Testis (tissue), 3 donors: ENCODE data around the gene RBM39. TPM values are rescaled to one million over a fixed set of nuclear protein-coding genes. Genes with fewer than 3 reads are reported as not detected.
"Not testable (repeated sequence)": the region's sequence is repeated elsewhere in the genome, so short reads cannot be mapped to it uniquely, and the experiment has no call there.

ENCODE experiments used
- DNase-seq: peaks from one replicate; pipeline ENCODE4 v3.0.0-alpha.2; 2019
- H3K27ac ChIP-seq, 2 donors: fragments of 200-600 bp; sonication (generic); one replicate each; pipeline ENCODE4 v1.5.1; 2019
- H3K27me3 ChIP-seq: fragments of 200-600 bp; sonication (generic); one replicate; pipeline ENCODE4 v1.5.1; 2019
- H3K36me3 ChIP-seq: fragments of 200-600 bp; sonication (generic); one replicate; pipeline ENCODE4 v1.5.1; 2017; ENCODE audit warnings: low read depth; ENCODE audit errors: missing control alignments
- H3K4me1 ChIP-seq: fragments of 200-600 bp; sonication (generic); one replicate; pipeline ENCODE4 v1.5.1; 2019
- H3K4me3 ChIP-seq, 2 donors: fragments of 200-600 bp; sonication (generic); one replicate each; pipeline ENCODE4 v1.5.1; 2017 to 2019
- H3K9me3 ChIP-seq: fragments of 200-600 bp; sonication (generic); one replicate; pipeline ENCODE4 v1.5.1; 2017
- CTCF ChIP-seq, 3 experiments: fragments of 450-650 bp in 2 of 3; fragments of 200-600 bp in 1 of 3; sonication (generic) in 1 of 3; IDR thresholded peaks; one replicate each; pipeline ENCODE4 v1.5.1; 2016 to 2019; ENCODE audit warnings: antibody characterized with exemption in 3 of 3, mild to moderate bottlenecking in 2 of 3, moderate library complexity in 1 of 3
- POLR2A ChIP-seq: fragments of 450-650 bp; IDR thresholded peaks from one replicate; pipeline ENCODE4 v1.6.1; 2017; ENCODE audit warnings: antibody characterized with exemption, mild to moderate bottlenecking, moderate library complexity
- WGBS, 2 donors: methylation state at CpG; one replicate each; pipeline ENCODE4 v1.1.5; 2018; 5-methylcytosine and 5-hydroxymethylcytosine counted together
- intact Hi-C: fragments of 100-400 bp; cut with DNase I; formaldehyde crosslinking; loops from one replicate; pipeline ENCODE4 v1.15.1; 2023; ENCODE audit warnings: low total_unique reads
- polyA plus RNA-seq: library from polyadenylated mRNA; stranded (reverse); fragments of 350-450 nt; fragmentation: Illumina TruSeq; extraction: RNeasy Lipid Tissue Mini Kit (QIAGEN cat#74804); gene quantifications from one replicate; pipeline ENCODE4 v1.2.3, GENCODE V29; 2014; ENCODE audit warnings: low read depth, low replicate concordance; ENCODE audit not compliant: insufficient read depth
- total RNA-seq, 2 donors: library from RNA; depleted of rRNA; stranded (reverse); fragments of >200 nt; gene quantifications; one replicate each; pipeline ENCODE4 v1.2.3, GENCODE V29; 2016

RBM39 gene
- total and polyA plus RNA-seq, 3 donors from 2014 or later, result 116 to 278 (median 273) TPM

DNA sequence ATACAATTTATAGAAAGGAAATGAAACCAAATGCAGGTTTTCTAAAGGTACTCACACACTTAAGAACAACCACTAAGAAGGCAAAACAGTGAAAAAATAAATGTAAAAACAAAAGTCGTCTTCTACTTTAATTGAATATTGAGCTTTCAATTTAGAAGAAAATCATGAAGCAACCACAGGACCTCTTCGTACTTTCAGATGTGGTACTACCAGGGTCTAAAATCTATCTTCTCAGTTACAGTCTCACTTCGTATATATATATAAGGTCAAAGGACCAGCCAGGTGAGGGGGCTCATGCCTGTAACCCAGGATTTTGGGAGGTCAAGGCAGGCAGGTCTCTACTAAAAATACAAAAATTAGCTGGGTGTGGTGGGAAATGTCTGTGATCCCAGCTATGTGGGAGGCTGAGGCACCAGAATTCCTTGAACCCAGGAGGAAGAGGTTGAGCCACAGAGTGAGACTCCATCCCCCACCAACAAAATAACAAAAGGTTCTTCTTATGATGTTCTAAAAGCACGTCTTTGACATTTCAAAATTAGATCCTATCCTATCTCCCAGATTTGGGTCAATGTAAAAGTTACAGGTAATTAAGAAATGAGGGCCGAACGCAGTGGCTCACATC is 30.4 kb downstream of the RBM39 start:
- intact Hi-C loops, result no loop called here
- DNase-seq, result no peak
- 65 to 67% methylated on average over 6 of the region's 6 CpGs for WGBS, 2 donors
- no peaks in the 10 kb centered on the region for H3K9me3 ChIP-seq
- TF ChIP-seq POLR2A, result no peak
- TF ChIP-seq CTCF (IDR thresholded peaks at IDR 0.05), result no peak
- H3K4me3 ChIP-seq, result no peak overlapping the region
- H3K27me3 ChIP-seq, result no peaks in the 10 kb centered on the region
- no peaks in the 10 kb centered on the region for H3K36me3 ChIP-seq
- no peaks in the 10 kb centered on the region for H3K4me1 ChIP-seq
- H3K27ac ChIP-seq, result no peak overlapping the region

GRCh38 chr20:35710884-35711587 is 31.0 kb downstream of the RBM39 start:
- no peak for DNase-seq
- intact Hi-C loops, result no loop called here
- H3K36me3 ChIP-seq, result peaks cover 5% of the 10 kb centered on the region
- no peak overlapping the region for H3K27ac ChIP-seq
- H3K4me3 ChIP-seq, result no peak overlapping the region
- 66 to 71% methylated on average over 6 of the region's 6 CpGs for WGBS, 2 donors
- H3K9me3 ChIP-seq, result no peaks in the 10 kb centered on the region
- no peaks in the 10 kb centered on the region for H3K4me1 ChIP-seq
- TF ChIP-seq CTCF (IDR thresholded peaks at IDR 0.05) (no peak), POLR2A (no peak)
- H3K27me3 ChIP-seq, result no peaks in the 10 kb centered on the region

DNA sequence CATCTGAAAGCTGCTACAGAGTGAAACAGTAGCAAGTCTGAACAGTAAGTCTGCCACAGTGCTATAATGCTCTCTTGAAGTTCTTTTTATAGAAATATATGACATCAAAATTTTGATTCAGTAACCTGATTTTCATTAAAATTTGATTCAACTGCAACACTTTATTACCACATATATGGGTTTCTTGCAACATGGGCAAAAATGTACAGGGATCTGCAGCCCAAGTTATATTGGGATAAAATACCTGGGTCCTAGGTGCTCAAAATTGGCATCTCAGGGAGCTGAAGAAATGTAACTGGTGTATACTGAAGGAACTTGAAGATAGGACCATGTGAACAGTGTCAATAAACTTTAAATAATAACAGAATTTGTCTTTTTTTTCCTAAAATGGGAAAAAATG is 32.0 kb downstream of the RBM39 start:
- Histone ChIP-seq H3K27me3 (no peaks in the 10 kb centered on the region), H3K27ac (no peak overlapping the region), H3K36me3 (peaks cover 7% of the 10 kb centered on the region), H3K9me3 (no peaks in the 10 kb centered on the region), H3K4me3 (no peak overlapping the region), H3K4me1 (no peaks in the 10 kb centered on the region)
- TF ChIP-seq POLR2A, result no peak
- no peak for TF ChIP-seq CTCF (IDR thresholded peaks at IDR 0.05)
- intact Hi-C loops, result no loop called here
- DNase-seq, result no peak

DNA sequence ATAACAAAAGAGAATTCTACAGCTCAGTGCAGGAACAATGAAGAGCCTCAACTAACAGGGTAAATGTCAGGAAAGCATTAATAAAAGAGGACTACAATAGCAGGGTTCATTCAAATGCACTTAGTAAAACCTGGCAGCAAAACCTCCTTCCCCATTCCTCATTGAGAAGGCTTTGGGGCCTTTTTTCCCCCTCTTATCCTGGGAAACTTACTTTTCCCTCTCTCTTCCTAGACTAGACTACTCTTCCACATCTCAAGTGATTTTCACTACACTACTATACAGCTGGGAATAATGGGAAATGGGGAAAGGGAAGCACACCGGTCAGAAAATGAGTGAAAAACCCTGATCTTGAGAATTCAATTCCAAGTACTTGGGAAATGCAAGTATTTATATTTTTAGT is 32.8 kb downstream of the RBM39 start:
- 86 to 88% methylated on average over 1 of the region's 1 CpG for WGBS, 2 donors
- intact Hi-C loops, result no loop called here
- Histone ChIP-seq H3K4me3 (no peak overlapping the region), H3K9me3 (no peaks in the 10 kb centered on the region), H3K27ac (no peak overlapping the region), H3K27me3 (no peaks in the 10 kb centered on the region), H3K36me3 (peaks cover 7% of the 10 kb centered on the region), H3K4me1 (no peaks in the 10 kb centered on the region)
- no peak for DNase-seq
- TF ChIP-seq CTCF (IDR thresholded peaks at IDR 0.05), result no peak
- no peak for TF ChIP-seq POLR2A

DNA sequence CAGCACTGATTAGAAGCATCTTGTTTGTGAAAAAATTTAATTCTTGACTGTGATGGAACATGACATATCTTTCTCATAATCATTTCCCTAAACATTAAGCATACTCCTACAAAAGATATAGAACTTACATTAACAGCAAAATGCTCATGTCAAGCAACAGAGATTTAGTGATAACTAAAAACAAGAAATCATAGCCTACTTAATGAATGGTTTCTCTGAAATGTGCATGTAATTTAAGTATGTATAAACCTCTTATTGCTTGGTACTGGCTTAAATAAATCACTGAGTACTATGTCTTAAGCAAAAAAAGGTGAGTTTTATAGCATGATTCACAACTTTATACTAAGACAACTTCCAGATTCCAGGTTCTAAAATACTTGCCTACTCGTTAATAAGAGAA is 33.6 kb downstream of the RBM39 start:
- TF ChIP-seq POLR2A (no peak), CTCF (IDR thresholded peaks at IDR 0.05) (no peak)
- Histone ChIP-seq H3K9me3 (no peaks in the 10 kb centered on the region), H3K27ac (no peak overlapping the region), H3K36me3 (peaks cover 7% of the 10 kb centered on the region), H3K27me3 (no peaks in the 10 kb centered on the region), H3K4me1 (no peaks in the 10 kb centered on the region), H3K4me3 (no peak overlapping the region)
- intact Hi-C loops, result no loop called here
- WGBS, 2 donors, result 40 to 47% methylated on average over 1 of the region's 1 CpG
- no peak for DNase-seq

DNA sequence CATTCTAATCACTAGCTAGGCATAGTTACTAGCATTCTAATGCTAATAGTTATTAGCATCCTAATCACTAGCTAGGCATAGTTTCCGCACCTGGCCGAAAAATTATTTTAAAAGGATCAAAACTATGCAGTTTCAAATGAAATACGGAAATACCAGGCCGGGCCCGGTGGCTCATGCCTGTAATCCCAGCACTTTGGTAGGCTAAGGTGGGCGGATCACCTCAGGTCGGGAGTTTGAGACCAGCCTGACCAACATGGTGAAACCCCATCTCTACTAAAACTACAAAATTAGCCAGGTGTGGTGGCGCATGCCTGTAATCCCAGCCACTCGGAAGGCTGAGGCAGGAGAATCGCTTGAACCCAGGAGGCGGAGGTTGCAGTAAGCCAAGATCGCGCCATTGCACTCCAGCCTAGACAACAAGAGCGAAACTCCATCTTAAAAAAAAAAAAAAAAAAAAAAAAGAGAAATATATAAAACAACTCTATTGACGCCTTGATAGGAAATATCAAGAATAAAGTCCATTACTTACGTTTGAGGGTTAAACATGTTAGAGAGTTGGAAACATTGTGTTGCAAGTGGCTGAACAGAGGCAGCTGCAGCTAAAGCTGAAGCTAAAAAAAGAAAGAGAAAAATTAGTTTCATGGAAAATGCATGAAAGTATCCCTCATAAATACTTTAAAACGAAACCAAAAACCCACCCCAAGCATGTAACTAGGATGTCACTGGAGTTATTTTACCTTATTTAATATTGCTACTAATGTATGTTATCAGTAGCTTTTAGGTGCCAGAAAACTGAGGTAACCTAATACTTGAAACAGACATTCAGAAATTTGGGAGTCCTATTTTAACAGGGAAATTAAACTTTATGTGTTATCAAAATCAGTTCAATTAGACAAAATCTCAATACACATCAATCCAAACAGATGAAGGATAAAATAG is 35.2 kb downstream of the RBM39 start:
- DNase-seq, result not testable (repeated sequence)

More for the DNA sequence above, 35.2 kb downstream of the RBM39 start:
- H3K27ac ChIP-seq, H3K9me3 ChIP-seq, H3K4me1 ChIP-seq, intact Hi-C loops, H3K36me3 ChIP-seq, H3K27me3 ChIP-seq, H3K4me3 ChIP-seq: not testable (repeated sequence)
- 81 to 88% methylated on average over 17 of the region's 17 CpGs for WGBS, 2 donors
